ENCODE measurements around the gene TMEM63B.

TMEM63B gene

DNA sequence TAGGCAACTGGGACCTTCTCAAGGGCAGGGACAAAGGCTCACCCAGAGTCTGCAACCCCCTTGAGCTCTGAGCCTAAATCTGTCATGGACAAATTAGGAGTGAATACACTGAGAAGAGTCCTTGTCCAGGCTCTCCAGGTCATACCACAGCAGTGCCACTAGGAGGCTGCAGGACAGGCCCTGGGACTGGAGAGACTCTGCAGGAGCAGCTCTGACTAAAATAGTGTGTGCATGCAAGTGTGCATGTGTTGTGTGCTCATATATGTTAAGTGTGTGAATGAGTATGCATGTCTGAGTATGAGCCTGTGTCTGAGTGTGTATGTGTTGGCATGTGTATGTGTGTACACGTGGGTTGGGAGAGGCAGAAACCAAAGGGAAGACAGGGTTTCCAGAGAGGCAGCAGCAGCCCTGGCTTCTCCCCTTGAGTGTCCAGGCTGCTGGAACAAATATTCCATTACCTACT is 27.2 kb upstream of the TMEM63B start:
- TF ChIP-seq, protein P1, sequence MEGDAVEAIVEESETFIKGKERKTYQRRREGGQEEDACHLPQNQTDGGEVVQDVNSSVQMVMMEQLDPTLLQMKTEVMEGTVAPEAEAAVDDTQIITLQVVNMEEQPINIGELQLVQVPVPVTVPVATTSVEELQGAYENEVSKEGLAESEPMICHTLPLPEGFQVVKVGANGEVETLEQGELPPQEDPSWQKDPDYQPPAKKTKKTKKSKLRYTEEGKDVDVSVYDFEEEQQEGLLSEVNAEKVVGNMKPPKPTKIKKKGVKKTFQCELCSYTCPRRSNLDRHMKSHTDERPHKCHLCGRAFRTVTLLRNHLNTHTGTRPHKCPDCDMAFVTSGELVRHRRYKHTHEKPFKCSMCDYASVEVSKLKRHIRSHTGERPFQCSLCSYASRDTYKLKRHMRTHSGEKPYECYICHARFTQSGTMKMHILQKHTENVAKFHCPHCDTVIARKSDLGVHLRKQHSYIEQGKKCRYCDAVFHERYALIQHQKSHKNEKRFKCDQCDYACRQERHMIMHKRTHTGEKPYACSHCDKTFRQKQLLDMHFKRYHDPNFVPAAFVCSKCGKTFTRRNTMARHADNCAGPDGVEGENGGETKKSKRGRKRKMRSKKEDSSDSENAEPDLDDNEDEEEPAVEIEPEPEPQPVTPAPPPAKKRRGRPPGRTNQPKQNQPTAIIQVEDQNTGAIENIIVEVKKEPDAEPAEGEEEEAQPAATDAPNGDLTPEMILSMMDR (IDR thresholded peaks at IDR 0.05; ENCODE audit: low read depth, low read length) = peak; percentile 90
- H3K36me3 ChIP-seq = peaks cover 55% of the 10 kb centered on the region
- H3K9me3 ChIP-seq (ENCODE audit: severe bottlenecking) = no peaks in the 10 kb centered on the region

DNA sequence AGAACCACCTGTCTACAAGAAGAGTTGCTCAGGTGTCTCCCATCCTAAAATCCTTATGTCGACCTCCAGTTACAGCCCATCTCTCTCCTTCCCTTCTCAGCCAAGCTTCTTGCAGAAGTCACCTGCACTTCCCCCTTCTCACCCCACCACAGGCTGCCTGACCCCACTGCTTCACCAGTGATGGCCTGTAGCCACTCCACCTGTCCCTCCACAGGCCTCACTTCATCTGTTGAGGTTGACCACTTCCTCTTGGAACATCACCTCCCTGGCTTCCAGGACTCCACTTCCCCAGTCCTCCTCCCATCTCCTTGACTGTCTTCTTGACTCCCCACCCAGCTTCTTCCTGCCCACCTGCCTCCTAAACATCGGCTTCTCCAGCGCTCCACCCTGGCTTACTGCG is 25.5 kb upstream of the TMEM63B start:
- TF ChIP-seq, protein P1 (IDR thresholded peaks at IDR 0.05; ENCODE audit: low read depth, low read length) = no peak
- DNase-seq = no peak
- Histone ChIP-seq H3K9me3 (ENCODE audit: severe bottlenecking) (no peaks in the 10 kb centered on the region), H3K4me3 (ENCODE audit: low read depth, low read length) (no peak overlapping the region), H3K27ac (no peak overlapping the region), H3K27me3 (ENCODE audit: insufficient read depth, low read depth, severe bottlenecking) (no peaks in the 10 kb centered on the region), H3K36me3 (peaks cover 62% of the 10 kb centered on the region)

More for the DNA sequence above, 27.2 kb upstream of the TMEM63B start:
- Histone ChIP-seq H3K27ac (no peak overlapping the region), H3K27me3 (ENCODE audit: insufficient read depth, low read depth, severe bottlenecking) (no peaks in the 10 kb centered on the region), H3K4me3 (ENCODE audit: low read depth, low read length) (no peak overlapping the region)
- DNase-seq = peak; percentile 71

DNA sequence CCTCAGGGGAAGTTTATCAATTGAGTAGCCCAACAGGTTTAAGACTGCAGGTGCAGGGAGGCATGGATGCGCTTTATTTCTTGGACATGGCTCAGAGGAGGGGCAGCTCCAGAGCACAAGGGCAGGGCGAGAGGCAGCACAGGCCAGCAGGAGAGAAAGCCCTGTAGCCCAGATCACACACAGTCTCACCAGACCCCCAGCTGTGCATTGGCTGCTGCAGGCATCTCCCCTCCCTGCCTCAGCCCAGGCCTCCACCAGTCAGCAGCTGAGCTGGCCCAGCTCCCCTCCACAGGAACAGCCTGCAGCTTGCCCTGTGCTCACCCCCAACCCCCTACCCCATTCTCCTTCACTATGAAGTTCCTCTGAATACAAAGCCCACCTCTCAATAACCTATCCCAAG is 24.8 kb upstream of the TMEM63B start:
- no peaks in the 10 kb centered on the region for H3K27me3 ChIP-seq (ENCODE audit: insufficient read depth, low read depth, severe bottlenecking)
- H3K9me3 ChIP-seq (ENCODE audit: severe bottlenecking) = no peaks in the 10 kb centered on the region
- no peak overlapping the region for H3K4me3 ChIP-seq (ENCODE audit: low read depth, low read length)
- TF ChIP-seq, protein P1 (IDR thresholded peaks at IDR 0.05; ENCODE audit: low read depth, low read length) = no peak
- H3K36me3 ChIP-seq = peaks cover 69% of the 10 kb centered on the region
- DNase-seq = no peak
- H3K27ac ChIP-seq = no peak overlapping the region

DNA sequence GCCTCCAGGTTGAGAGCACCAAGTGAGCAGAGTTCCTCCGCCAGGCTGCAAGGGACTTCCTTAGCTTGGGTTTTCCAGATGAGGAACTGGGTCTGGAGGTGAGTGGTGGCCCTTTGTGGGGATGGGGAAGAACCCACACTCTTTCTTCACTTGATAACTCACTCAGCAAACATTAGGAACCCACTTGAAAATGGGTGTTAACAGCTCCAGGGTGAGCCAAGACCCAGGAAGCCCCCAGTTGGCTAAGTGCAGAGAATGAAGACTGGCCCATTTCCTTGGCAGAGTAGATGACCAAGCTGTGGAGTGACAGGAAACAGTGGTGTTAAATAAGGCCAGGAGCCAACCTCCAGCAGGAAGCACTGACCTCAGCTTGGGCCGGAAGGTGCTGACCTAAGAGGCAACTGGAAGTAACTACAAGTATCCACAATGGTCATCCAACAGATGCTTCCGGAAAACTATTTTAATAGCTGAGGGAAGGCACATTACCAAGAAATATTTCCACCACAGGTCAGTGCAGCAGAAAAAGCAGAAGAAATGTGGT is 22.8 kb upstream of the TMEM63B start:
- no peaks in the 10 kb centered on the region for H3K27me3 ChIP-seq (ENCODE audit: insufficient read depth, low read depth, severe bottlenecking)
- no peak overlapping the region for H3K27ac ChIP-seq
- H3K36me3 ChIP-seq = peaks cover 81% of the 10 kb centered on the region
- TF ChIP-seq, protein P1 (IDR thresholded peaks at IDR 0.05; ENCODE audit: low read depth, low read length) = no peak
- no peak for DNase-seq
- H3K9me3 ChIP-seq (ENCODE audit: severe bottlenecking) = no peaks in the 10 kb centered on the region
- no peak overlapping the region for H3K4me3 ChIP-seq (ENCODE audit: low read depth, low read length)

DNA sequence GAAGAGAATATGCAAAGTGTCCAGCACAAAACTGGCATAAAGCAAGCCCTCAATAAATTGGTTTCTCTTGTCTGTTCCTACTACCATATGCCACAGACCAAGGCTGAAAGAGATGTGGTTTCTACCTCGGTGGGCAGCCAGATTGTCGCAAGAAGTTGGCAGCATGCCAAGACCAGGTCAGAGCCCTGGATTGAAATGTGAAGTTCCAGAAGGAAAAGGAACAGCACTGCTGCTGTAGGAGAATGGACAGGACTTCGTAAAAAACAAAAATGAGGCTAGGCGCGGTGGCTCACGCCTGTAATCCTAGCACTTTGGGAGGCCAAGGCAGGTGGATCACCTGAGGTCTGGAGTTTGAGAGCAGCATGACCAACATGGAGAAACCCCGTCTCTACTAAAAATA is 22.2 kb upstream of the TMEM63B start:
- H3K36me3 ChIP-seq = peaks cover 81% of the 10 kb centered on the region
- no peak overlapping the region for H3K4me3 ChIP-seq (ENCODE audit: low read depth, low read length)
- no peaks in the 10 kb centered on the region for H3K9me3 ChIP-seq (ENCODE audit: severe bottlenecking)
- DNase-seq = no peak
- TF ChIP-seq, protein P1 (IDR thresholded peaks at IDR 0.05; ENCODE audit: low read depth, low read length) = no peak
- H3K27me3 ChIP-seq (ENCODE audit: insufficient read depth, low read depth, severe bottlenecking) = no peaks in the 10 kb centered on the region
- H3K27ac ChIP-seq = no peak overlapping the region
